HUDEP-2 (cell line): Measurements from ENCODE around the gene COL13A1.

Source experiments
- DNase-seq, 76 experiments: peaks; one replicate each; lab custom pipeline; 2025; ENCODE audit not compliant: unreplicated experiment in 76 of 76; lab: John Stamatoyannopoulos, UW

Gene COL13A1

DNA sequence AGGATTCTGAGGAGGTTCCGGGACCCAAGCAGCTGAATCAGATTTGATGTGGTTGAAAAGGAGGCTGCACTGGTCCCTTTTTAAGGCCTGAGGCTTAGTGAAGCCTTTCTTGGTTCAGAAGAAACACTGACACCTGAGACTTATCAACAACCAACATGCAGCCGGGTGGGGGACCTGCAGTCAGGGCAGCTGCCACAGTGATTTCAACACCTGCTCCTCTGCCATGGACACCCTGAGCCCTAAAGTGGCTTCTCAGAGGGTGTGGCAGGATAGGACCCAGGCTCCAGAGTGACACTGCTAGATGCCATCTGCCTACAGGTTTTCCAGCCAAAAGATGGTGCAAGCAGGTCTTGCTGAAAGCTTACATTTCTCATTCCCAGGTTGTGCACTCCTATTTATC lies 99.3 kb downstream of the COL13A1 start:
- no peak for DNase-seq

DNA sequence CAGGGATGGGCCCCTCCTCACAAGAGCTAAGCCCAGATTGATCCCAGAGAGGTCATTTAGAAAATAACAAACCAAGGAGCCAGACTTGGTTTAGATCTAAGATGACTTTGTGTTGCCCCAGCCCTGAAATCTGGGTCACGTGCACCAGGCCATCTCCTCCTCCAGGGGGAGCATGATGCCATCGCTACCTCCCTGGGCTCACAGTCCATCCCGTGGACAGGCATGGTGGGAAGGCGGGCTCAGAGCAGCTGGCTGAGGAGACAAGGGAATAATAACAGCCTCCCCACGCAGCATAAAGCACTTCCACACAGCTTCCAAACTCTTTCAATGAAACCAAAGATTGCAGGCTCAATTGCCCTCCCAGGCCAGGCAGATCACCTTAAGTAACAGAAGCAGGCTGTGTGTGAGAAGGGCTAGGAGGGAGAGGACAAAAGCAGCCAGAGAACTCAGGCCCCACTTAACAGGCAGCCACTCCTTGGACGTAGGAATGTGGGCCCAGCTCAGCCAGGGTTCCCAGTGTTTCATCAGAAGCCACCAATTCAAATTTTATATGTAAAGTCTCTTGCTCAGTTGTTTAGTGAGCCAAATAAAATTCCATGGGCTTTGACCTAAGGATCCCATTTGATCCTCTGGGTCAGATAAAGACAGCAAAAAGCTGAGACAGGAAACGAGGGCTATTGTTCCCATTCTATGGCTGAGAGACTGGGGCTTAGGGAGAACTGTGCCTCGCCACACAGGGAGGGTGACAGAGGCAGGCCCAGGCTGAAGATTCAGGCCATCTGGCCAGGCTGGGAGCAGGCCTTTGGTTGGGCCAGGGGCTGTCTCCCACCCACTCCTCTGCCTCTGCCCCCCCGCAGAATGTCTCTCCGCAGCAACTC lies 100.2 kb downstream of the COL13A1 start:
- peak in 15 of 76 experiments; percentile 1 to 19 (median 4) for DNase-seq

DNA sequence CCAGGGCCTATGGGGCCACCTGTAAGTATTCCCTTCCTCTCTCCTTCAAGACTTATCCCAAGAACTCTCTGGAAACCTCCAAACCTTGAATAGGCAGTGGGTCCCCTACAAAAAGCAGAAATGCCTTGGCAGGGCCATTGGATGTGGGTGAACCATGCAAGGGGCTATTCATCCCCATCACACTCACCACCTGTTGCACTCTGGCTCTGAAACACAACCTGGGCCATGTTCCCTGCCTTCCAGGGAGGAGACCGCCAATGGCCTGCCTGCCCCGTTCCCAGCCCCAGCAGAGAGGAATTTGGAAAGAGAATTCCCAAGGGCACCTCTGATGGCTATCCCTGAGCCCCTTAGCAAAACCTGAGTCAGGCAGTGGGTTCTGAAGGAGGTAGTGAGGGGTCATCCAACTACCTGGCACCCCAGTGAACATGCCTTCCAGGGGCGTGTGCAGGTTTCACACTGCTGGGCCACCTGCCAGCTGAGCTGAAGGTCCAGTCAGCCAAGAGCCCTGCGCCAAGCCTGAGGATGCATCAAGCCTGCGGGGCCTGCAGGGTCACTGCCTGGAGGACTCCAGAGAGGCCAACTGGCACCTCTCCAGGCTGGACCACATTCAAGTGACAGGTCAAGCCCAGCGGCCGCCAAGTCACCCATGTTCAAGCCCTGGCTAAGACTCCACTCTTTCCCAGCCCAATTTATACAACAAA lies 101.3 kb downstream of the COL13A1 start:
- no peak for DNase-seq

DNA sequence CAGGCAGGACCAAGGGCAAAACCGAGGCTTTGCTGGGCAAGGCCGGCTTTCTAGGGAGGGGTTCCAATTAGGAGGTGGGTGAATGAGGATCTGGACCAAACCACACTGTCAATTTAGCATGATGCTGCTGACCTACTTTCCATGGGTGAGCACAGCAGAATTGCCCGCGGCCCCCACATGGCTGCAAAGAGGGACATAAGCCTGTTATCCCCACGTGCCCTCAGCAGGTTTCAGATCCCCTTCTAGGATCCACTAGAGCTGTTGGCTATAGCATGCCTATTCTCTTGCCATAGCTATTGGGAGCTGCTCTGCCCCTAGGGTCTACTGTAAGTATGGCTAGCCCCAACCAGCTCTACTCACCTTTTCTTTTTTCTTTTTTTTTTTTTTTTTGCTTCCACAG lies 102.8 kb downstream of the COL13A1 start:
- DNase-seq, result no peak

DNA sequence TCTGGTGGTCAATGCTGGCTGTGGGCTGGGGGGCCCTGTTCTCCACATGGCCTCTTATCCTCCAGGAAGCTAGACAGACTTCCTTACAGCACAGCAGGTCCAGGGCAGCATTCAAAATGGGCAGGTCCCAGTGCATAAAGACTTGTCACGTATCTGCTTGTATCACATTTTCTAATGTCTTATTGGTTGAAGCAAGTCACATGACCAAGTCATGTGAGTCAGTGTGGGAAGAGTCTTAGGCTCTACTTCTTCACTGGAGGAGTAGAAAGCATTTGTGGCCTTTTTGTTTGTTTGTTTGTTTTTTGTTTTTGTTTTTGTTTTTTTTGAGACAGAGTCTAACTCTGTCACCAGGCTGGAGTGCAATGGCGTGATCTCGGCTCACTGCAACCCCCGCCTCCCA lies 104.7 kb downstream of the COL13A1 start:
- peak in 1 of 76 experiments; percentile 5 for DNase-seq

DNA sequence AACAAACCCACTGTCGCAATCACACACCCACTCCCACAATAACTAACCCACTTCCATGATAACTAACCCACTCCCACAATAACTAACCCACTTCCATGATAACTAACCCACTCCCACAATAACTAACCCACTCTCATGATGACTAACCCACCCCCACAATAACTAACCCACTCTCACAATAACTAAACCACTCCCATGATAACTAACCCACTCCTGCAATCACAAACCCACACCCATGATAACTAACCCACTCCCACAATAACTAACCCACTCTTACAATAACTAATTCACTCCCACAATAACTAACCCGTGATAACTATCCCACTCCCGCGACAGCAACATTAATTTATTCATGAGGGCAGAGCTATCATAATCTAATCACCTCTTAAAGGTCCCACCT lies 105.8 kb downstream of the COL13A1 start:
- no peak for DNase-seq

DNA sequence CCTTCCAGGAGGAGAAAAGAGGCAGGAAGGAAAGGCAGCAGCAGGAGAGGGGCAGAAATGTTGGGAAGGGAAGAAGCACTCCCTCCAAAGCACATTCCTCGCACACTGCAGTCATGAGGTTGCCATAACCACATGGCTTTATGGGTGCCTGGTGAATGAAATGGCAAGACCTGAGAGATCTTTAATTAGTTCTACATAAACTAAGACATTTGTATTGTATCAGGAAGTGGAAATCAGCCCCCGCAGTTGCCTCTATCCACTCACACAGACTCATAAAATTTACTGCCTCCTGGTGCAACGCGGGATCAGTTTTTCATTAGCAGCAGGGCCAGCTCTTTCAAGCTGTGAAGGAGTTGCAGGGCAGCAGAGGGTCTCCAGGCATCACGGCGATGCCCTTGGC lies 106.4 kb downstream of the COL13A1 start:
- DNase-seq, result no peak

DNA sequence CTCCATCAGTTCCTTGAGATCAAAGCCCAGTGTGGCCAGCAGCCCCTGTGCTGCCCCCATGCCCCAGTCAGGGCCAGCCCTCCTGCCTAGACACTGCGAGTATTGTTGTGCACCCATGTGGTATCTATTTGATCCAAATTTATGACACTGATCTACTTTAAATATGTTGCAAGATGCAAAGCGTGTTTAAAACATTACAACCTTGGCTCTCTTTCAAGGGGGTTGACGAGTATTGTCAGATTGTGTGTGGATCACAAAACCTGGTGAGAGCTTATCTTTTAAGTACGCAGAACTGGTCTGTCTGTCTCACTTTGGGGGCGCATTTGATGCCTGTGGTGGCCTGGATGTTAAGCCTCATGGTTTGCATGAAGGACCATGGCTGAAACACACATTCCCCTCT lies 108.9 kb downstream of the COL13A1 start:
- DNase-seq, result no peak

DNA sequence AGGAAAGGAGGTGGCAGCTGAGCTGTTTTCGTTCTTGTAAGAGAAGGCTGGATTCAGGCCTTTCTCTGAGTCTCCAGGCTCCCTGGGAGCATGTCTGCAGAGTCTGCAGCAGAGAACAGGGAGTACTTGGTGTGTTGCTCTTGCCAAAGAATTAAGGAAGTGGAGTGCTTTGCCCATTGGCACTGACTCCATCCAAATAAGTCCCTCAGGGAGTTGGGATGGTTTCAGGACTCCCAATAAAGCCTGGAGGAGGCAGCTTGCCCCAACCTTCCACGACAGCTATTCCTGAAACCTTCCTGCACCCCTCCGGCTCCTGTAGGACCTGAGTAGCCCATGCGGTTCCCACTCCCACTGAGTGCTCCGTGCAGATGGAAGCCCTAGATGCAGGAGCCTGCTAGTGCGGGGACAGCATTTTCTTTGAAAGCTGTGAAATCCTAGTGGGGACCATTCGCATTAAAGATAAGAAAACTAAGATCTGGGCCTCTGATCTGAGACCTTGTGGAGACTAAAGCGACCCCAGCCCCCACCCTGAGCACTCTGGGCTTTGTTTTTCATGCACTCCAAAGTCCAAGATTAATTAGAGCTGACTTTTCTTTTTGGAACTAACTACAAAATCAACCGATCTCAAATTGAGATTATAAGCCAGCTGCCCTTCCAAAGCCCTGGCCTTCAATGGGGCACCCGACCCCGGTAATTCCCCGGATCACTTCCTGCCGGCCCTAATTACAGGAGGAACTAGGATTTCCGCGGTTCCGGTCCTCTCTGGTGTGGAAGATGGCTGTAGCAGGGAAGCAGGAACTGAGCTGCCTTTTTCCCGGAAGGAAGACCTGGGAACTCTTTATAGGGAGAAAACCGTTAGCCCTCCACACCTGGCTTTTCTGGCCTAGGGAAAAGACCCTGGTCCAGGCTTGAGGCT lies 110.2 kb downstream of the COL13A1 start:
- no peak for DNase-seq

DNA sequence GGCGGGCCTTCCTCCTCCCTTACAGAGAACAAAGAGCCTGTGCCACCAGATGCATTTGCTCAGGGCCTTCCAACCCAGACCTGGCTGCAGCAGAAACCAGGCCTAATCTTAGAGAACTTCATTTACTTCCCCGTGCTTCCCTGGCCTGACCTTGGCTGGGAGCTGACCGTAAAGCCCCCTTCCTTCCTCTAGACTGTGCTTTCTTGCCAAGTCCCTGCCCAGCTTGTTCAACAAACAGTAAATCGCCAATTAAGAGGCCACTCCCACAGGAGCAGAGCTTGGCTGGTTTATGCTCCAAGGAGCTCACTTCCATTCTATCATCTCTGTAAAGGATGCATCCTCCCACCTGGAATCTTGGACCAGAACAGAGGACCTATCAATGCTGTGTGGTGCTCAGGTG lies 110.9 kb downstream of the COL13A1 start:
- no peak for DNase-seq

DNA sequence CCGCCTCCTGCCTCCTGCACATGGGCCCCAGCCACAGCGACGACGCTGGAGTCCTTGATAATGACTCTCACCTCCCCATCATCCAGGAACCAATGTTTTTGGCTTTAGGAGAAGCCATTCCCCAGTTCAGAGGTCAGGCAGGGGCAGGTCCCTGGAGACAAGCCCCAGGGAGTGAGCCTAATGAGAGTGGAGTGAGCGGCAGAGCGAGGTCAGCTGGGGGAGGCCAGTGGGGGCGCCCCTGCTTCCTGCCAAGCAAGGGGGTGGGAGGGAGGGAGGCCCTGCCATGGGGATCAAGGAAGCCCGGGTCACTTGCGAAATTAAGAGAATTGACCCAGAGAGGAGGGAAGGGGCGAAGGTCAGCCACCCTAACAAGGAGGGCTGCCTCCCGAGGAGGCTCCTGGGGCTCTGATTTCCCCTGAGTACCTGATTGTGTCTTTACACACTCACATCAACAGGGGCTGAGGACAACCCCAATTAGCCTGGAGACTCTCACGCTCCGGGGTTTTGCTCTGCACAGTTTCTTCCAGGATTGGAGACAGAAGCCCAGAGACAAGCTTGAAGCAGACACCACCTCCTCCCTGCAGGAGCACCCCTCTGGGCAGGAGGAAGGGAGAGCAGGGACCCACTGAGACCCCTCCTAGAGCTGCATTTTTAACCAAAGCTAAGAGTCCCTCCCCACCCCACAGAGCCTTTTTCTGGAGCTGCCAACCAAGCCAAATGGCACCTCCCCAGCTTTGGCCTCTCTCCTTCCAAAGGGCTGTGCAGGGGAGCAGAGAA lies 112.1 kb downstream of the COL13A1 start:
- DNase-seq, result no peak

DNA sequence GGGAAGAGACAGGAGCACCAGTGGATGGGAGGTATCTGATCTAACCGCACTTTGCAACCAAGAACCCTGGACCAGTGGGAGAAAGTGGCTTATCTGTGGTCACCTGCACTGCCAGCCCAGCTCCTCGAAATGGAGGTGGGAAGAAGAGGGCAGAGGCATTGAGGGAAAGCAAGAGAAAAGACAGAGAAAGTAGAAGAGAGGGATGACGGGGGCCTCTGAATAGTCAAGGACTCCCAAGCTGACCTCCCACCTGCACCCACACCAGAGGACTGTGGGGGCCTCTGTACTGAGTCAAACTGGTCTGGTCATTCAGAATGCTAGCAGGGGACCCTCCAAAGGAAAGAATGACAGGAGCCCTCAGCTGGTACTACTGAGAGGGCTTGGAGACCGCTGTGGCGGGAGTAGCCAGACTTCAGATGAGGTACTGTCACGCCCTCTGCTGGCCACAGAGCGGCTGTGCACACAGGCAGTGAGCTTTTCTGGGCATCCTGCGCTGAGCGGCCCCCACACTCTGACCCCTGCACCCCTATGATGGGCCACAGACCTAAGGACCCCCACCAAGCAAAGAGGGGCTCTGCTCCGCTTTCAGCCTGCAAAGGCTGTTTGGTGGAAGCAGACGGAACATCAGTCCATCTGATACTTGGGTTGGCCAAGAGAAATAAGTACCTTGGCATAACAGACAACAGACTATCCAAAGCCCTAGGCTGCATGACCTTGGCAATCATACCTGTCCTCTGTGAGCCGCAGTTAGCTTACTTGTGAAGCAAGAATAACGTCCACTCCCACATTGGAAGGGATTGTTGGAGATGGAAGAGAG lies 112.9 kb downstream of the COL13A1 start:
- DNase-seq, result peak in 45 of 76 experiments; percentile 2 to 62 (median 23)

DNA sequence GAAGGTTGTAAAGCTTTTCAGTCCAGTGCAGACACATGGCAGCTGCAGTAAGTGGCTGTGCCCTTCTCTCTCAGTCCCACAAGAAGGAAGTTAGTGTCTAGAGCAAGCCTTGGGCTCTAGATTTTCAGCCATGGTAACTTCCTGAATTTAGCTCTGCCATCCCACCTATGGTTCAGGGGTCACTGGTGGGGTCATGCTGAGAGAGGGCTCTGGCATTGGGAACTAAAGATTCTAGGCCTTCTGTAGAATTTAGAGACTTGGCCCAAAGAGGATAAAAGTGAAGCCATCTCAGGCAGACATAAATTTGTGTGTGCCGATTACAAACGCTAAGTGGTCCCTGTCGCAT lies 113.5 kb downstream of the COL13A1 start:
- no peak for DNase-seq

DNA sequence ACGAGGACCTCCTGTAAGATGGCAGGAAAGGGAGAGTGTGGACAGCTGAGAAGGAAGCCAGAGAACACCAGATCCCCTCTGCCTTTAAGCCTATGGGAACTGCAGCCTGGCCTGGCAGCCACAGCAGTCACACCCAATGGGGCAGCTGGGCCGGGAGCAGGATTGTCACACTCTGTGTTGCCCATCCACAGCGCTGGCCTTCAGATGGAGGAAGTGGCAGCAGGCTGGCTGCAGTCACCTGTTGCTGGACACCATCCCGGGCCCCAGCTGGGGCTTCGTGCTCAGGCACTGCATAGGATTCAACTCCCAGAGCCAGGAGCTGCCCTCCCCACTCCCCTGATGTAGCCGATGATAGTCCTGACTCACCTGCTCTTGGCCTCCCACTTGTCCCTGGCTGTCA lies 114.4 kb downstream of the COL13A1 start:
- DNase-seq, result no peak

DNA sequence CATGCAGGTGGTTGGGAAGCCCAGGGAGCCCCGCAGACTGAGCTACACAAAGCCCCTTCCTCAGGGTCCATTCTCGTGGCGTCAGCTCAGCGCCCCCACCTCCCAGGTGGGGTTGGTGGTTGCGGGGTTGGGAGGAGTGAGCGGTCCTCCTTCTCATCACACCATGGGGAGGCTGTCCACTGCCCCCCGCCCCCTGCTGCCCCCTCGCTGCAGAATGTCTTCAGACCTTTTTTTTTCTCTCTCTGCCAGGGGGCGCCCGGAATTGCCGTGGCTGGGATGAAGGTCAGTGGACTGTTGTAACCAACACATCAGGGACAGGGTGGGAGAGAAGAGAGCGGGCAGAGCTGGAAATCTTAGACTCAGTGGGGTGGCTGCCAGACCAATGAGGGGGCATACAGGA lies 116.3 kb downstream of the COL13A1 start:
- DNase-seq, result no peak

DNA sequence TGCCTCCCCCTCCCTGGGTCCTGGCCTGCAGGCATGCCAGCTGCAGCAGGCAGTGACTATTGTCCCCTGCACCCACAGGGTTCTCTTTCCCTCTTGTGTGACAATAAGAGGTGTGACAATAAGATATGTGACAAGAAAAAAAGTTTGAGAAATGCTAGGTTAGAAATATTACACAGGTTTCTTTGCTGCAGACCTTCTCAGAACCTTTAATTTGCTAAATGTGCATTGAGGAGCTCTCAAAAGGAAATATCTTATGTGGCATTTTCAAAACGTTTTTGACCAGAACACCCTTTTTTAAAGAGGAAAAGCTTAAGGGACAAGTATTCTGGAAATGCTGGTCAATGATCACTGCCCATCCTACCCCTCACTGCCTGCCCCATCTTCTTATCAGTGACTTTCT lies 117.5 kb downstream of the COL13A1 start:
- DNase-seq, result no peak

DNA sequence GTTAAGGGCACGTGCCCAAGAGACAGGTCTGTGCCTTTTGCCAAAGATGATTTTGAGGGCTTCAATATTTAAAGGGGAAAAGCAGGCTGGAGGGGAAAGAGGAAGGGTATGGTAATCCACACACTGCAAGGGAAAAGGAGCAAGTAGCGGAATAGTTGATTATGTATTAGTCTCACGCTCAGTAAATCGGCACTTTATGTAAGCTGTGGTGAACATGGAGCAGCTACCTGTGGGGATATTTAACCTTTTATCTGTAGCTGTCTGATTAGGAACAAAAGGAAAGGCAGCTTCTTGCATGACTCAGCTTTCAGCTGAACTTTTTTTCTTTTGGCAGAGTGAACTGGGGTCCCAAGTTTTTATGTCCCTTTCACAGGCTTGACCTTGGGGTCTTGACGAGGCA lies 123.4 kb downstream of the COL13A1 start:
- DNase-seq, result no peak

DNA sequence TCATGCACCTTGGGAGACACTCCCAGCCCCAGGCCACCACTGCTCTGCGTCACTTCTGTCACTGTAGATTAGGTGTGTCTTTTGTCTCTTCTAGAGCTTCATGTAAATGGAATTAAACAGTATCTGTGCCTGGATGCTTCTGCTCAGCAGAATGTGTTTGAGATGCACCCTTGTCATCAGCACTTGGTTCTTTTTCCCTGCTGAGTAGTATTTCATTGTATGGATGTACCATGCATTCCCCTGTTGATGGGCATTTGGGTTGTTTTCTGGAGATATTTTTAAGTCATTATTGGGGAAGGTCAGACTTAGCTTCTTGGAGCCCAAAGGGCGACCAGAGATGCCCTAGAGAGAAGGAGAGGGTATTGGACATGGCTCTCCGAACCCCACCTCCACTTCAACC lies 126.6 kb downstream of the COL13A1 start:
- DNase-seq, result no peak

DNA sequence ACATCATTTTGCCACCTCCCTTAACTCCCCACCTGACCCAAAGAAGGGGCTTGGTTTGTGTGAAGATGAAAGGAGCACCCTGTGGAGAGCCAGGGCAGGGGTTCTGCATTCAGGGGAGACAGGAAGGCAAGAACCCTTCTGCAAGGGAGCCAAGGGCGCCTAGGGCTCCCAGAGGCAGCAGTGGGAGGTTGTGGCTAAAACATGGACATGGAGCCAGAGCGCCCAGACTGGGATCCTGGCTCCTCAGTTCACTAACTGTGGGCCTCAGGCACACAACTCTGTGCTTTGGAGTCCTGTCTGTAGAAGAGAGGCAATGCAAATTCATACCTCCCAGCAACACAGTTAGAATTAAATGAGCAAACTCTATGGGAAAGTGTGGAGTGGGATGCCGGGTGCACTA lies 127.9 kb downstream of the COL13A1 start:
- DNase-seq, result no peak

DNA sequence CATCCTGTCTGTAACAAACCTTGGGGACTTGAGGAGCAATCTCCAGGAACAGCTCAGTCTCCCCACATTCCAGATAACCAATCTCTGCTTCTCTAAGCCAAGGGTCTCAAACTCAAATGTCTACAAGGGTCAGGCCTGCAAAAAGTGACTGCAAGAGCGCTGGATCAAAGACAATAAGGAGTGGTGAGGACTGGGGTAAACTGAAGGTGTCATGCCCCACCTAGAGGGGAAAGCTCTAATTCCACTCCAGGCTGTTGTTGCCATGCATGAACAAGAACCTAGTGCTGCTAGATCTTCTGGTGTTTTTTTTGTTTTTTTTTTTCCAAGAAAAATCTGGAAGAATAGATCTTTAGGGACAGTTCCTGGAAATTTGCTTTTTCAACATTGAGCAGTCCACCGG lies 133.1 kb downstream of the COL13A1 start:
- DNase-seq, result no peak
